Measurements from ENCODE around the gene ABHD16A. TPM values are rescaled to one million over a fixed set of nuclear protein-coding genes. Genes with fewer than 3 reads are reported as not detected.

Gene ABHD16A
- total and polyA plus RNA-seq, 2 donors (not counting 3 experiments of a cell fraction or from before 2014, with no cell fraction given) = 48.9 to 60.3 TPM

GRCh38 chr6:31666337-31666965, 36.7 kb downstream of the ABHD16A start:
- Histone ChIP-seq H3K27ac (ENCODE audit: insufficient read depth, low read depth, low read length) (peak overlapping the region; percentile 45), H3K4me1 (ENCODE audit: control insufficient read depth, extremely low read depth, insufficient read depth, low read length) (peaks cover 24% of the 10 kb centered on the region), H3K79me2 (ENCODE audit: control insufficient read depth, insufficient read depth, low read length) (peaks cover 32% of the 10 kb centered on the region), H3K4me2 (ENCODE audit: insufficient read depth, low read length) (peak overlapping the region; percentile 81), H2AFZ (ENCODE audit: low read depth, low read length) (peak overlapping the region; percentile 60), H3K9ac (replicated peaks; ENCODE audit: extremely low read depth, insufficient read depth, low read length) (peak overlapping the region; percentile 68), H3K36me3 (ENCODE audit: control insufficient read depth in 2 of 2, extremely low read depth in 1 of 2, insufficient read depth in 2 of 2, low read length in 2 of 2) (peaks cover 25 to 31% of the 10 kb centered on the region in 2 experiments), H4K20me1 (replicated peaks; ENCODE audit: control insufficient read depth, extremely low read depth, insufficient read depth, low read length) (no peaks in the 10 kb centered on the region), H3K9me3 (replicated peaks; ENCODE audit: control insufficient read depth, insufficient read depth, low read length) (no peaks in the 10 kb centered on the region), H3K27me3 (ENCODE audit: control insufficient read depth in 2 of 2, insufficient read depth in 2 of 2, low read length in 2 of 2) (no peaks in the 10 kb centered on the region), H3K9me1 (replicated peaks; ENCODE audit: control insufficient read depth, extremely low read depth, insufficient read depth, low read length) (no peaks in the 10 kb centered on the region), H3K4me3 (replicated peaks in 1 of 3; ENCODE audit: insufficient read depth in 1 of 3, low read depth in 1 of 3, low read length in 3 of 3) (peak overlapping the region; percentile 70 to 94 (median 72))
- no TSS peak for BruUV-seq (replicated peaks)
- TF ChIP-seq MYC (IDR thresholded peaks at IDR 0.05; ENCODE audit: low read depth, low read length) (no peak), GATA2 (IDR thresholded peaks at IDR 0.05; ENCODE audit: insufficient read depth, insufficient read length, low read depth, low read length) (no peak), JUN (IDR thresholded peaks at IDR 0.05; ENCODE audit: borderline replicate concordance, insufficient read depth, insufficient read length, low read depth) (no peak), MAX (IDR thresholded peaks at IDR 0.05; ENCODE audit: insufficient read depth, insufficient read length) (no peak), POLR2AphosphoS5 (IDR thresholded peaks at IDR 0.05; ENCODE audit: insufficient read depth, low read depth, low read length) (no peak), POLR2A (IDR thresholded peaks at IDR 0.05; ENCODE audit: low read depth, low read length) (no peak), CTCF (IDR thresholded peaks at IDR 0.05; ENCODE audit: extremely low read depth in 1 of 2, insufficient read depth in 1 of 2, low read depth in 1 of 2, low read length in 2 of 2) (no peak), EZH2 (IDR thresholded peaks at IDR 0.05; ENCODE audit: borderline replicate concordance, low read depth, low read length, severe bottlenecking) (no peak), FOS (IDR thresholded peaks at IDR 0.05; ENCODE audit: borderline replicate concordance, insufficient read depth, low read length) (no peak)
- no peak for FAIRE-seq
- DNase-seq (ENCODE audit: low read depth, low spot score) = no peak
- CTCF ChIA-PET = no interaction called here
- intact Hi-C loops (cut with micrococcal nuclease) (loop anchor here (2.0 to 10.0 kb wide), 3 partner anchors 14 to 528 kb away; partner anchors contain the start of genes GPSM3, LY6G5C and PBX2), dilution Hi-C loops (cut with MboI; ENCODE audit: extremely low pct_ligation_motif_present, low sequenced_read_pairs) (no loop called here)
- POLR2A ChIA-PET = no interaction called here
